ENCODE measurements around the gene NUPR2. TPM values are rescaled to one million over a fixed set of nuclear protein-coding genes. Genes with fewer than 3 reads are reported as not detected.
"Not testable (repeated sequence)": the region's sequence is repeated elsewhere in the genome, so short reads cannot be mapped to it uniquely, and the experiment has no call there.

NUPR2 gene
- total and polyA plus RNA-seq, 2 experiments from 2014 or later, result not detected

DNA sequence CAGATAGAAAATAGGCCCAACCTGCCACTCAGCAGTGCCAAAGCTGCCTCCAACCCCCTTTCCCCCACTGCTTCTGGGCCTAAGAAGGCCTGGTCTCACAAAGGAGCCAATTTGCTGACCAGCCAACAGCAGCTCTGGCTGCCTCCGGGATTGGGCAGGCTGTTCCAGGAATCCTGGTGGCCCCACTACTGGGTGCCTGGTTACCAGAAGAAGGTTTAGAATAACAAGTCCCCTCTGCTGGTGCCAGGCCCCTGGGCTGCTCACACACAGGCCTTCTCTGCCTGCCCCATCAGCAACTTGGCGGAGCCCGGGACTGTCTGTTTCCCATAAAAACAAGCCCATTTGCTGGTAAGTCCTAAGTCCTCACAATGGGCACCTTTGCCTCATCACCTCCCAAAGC lies 24.6 kb downstream of the NUPR2 start:
- Histone ChIP-seq H3K9me3 (ENCODE audit: low read depth) (no peaks in the 10 kb centered on the region), H3K27ac (no peak overlapping the region), H3K36me3 (no peaks in the 10 kb centered on the region), H3K27me3 (no peaks in the 10 kb centered on the region), H3K4me1 (ENCODE audit: low read depth) (no peaks in the 10 kb centered on the region), H3K4me3 (no peak overlapping the region)
- DNase-seq (ENCODE audit: low read depth in 1 of 2, low spot score in 1 of 2), result peak in 1 of 2 donors; percentile 8
- TF ChIP-seq, protein P1, sequence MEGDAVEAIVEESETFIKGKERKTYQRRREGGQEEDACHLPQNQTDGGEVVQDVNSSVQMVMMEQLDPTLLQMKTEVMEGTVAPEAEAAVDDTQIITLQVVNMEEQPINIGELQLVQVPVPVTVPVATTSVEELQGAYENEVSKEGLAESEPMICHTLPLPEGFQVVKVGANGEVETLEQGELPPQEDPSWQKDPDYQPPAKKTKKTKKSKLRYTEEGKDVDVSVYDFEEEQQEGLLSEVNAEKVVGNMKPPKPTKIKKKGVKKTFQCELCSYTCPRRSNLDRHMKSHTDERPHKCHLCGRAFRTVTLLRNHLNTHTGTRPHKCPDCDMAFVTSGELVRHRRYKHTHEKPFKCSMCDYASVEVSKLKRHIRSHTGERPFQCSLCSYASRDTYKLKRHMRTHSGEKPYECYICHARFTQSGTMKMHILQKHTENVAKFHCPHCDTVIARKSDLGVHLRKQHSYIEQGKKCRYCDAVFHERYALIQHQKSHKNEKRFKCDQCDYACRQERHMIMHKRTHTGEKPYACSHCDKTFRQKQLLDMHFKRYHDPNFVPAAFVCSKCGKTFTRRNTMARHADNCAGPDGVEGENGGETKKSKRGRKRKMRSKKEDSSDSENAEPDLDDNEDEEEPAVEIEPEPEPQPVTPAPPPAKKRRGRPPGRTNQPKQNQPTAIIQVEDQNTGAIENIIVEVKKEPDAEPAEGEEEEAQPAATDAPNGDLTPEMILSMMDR (IDR thresholded peaks at IDR 0.05; ENCODE audit: low read depth, low read length), result no peak

DNA sequence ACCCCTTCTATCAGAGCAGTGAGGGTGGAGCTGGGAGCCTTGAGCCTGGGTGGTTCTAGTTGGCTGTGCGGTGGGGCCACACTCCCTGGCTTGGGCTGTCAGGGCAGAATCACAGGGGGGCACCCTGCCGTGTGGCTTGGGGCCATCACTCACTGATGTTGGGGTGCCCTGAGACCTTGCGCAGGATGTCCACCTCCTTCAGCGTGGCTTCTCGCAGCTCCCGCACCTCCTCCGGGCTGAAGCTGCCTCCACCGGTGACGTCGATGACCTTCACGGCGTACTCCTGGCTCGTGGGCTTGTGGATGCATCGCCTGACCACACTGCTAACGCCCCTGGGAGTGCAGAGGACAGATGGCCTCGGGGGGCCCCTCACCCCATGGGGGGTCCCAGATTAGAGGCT lies 28.8 kb downstream of the NUPR2 start:
- H3K27ac ChIP-seq, result no peak overlapping the region
- H3K27me3 ChIP-seq, result no peaks in the 10 kb centered on the region
- no peak overlapping the region for H3K4me3 ChIP-seq
- H3K36me3 ChIP-seq, result no peaks in the 10 kb centered on the region
- TF ChIP-seq, protein P1 (IDR thresholded peaks at IDR 0.05; ENCODE audit: low read depth, low read length), result no peak
- DNase-seq (ENCODE audit: low read depth in 1 of 2, low spot score in 1 of 2), result no peak
- H3K9me3 ChIP-seq (ENCODE audit: low read depth), result no peaks in the 10 kb centered on the region
- no peaks in the 10 kb centered on the region for H3K4me1 ChIP-seq (ENCODE audit: low read depth)

DNA sequence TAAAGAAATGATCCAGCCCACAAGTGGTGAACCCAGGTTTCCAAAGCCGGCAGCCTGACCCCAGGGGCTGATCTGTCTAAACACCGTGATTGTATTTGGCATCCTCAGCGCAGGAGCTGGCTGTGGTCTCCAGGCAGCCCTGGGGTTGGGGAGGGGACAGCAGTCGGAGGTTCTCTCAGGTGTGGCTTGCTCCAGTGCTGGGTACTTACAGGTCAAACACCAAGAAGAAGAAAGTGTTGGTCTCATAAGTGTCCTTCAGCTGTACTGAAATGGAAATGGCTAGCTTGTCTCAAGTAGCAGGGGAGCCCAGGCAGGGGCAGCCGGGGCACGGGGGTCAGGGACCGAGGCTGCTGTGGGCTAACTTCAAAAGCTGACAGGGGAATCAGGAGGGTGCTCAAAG lies 29.5 kb downstream of the NUPR2 start:
- no peak for DNase-seq (ENCODE audit: low read depth in 1 of 2, low spot score in 1 of 2)
- H3K4me1 ChIP-seq (ENCODE audit: low read depth), result no peaks in the 10 kb centered on the region
- no peaks in the 10 kb centered on the region for H3K36me3 ChIP-seq
- H3K27ac ChIP-seq, result no peak overlapping the region
- H3K9me3 ChIP-seq (ENCODE audit: low read depth), result no peaks in the 10 kb centered on the region
- H3K4me3 ChIP-seq, result no peak overlapping the region
- TF ChIP-seq, protein P1 (IDR thresholded peaks at IDR 0.05; ENCODE audit: low read depth, low read length), result no peak
- no peaks in the 10 kb centered on the region for H3K27me3 ChIP-seq

DNA sequence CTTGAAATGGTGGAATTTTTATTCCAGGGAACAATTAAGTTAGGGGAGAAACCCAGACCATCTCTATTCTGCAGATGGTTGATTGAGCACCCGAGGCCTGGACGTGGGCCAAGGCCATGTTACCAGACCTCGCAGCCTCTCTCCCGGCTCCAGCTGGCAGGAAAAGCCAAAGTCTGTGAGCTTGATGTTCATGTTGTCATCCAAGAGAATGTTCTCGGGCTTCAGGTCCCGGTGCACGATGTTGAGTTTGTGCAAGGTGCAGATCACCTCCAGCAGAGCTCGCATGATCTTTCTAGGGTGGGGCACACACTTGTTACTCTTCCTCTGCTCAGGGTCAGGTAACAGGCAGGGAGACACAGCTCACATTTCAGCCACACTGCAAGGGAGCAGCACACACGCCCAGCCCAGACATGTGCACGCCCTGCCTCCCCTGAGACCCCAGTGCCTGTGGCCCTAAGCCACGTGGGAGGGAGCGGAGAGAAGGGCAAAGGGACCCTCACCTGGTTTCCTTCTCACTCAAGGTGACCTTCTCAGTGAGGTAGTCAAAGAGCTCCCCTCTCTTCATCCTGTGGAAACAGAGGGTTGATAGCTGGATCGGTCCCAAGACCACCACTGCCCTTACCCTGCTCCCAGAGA lies 32.9 kb downstream of the NUPR2 start:
- no peaks in the 10 kb centered on the region for H3K9me3 ChIP-seq (ENCODE audit: low read depth)
- no peak overlapping the region for H3K27ac ChIP-seq
- no peaks in the 10 kb centered on the region for H3K27me3 ChIP-seq
- no peaks in the 10 kb centered on the region for H3K4me1 ChIP-seq (ENCODE audit: low read depth)
- TF ChIP-seq, protein P1 (IDR thresholded peaks at IDR 0.05; ENCODE audit: low read depth, low read length), result no peak
- DNase-seq (ENCODE audit: low read depth in 1 of 2, low spot score in 1 of 2), result no peak
- no peak overlapping the region for H3K4me3 ChIP-seq
- no peaks in the 10 kb centered on the region for H3K36me3 ChIP-seq

DNA sequence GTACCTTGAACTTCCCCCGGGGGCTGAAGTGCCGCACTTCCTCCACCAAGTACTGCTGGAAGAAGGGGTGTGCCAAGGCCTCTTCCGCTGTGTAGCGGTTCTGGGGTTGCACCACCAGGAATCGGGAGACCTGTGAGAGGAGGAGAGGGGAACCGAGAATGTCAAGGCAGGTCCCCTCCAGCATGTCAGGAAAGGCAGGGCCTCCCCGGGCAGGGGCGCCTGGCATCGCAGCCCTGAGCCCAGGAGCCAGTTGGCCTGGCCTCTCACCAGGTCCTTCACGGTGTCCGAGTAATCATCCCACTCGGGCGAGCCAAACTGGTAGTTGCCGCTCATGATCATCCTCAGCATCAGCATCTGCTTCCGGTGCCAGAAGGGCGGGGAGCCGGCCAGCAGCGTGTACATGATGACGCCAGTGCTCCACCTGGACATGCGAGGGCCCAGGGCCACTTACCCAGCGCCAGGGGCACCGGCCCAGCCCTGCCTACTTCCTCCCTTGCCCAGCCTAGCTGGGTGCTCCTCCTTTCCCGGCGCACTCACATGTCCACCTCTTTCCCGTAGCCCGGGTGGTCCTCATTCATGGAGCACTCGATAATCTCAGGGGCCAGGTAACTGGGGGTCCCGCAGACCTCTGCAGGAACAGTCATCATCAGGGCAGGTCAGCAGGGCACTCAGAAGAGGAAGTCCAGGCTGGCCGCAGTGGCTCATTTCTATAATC lies 34.4 kb downstream of the NUPR2 start:
- no peaks in the 10 kb centered on the region for H3K9me3 ChIP-seq (ENCODE audit: low read depth)
- H3K27me3 ChIP-seq, result no peaks in the 10 kb centered on the region
- no peak overlapping the region for H3K27ac ChIP-seq
- TF ChIP-seq, protein P1 (IDR thresholded peaks at IDR 0.05; ENCODE audit: low read depth, low read length), result no peak
- H3K4me3 ChIP-seq, result no peak overlapping the region
- H3K36me3 ChIP-seq, result no peaks in the 10 kb centered on the region
- no peaks in the 10 kb centered on the region for H3K4me1 ChIP-seq (ENCODE audit: low read depth)
- DNase-seq (ENCODE audit: low read depth in 1 of 2, low spot score in 1 of 2), result no peak

DNA sequence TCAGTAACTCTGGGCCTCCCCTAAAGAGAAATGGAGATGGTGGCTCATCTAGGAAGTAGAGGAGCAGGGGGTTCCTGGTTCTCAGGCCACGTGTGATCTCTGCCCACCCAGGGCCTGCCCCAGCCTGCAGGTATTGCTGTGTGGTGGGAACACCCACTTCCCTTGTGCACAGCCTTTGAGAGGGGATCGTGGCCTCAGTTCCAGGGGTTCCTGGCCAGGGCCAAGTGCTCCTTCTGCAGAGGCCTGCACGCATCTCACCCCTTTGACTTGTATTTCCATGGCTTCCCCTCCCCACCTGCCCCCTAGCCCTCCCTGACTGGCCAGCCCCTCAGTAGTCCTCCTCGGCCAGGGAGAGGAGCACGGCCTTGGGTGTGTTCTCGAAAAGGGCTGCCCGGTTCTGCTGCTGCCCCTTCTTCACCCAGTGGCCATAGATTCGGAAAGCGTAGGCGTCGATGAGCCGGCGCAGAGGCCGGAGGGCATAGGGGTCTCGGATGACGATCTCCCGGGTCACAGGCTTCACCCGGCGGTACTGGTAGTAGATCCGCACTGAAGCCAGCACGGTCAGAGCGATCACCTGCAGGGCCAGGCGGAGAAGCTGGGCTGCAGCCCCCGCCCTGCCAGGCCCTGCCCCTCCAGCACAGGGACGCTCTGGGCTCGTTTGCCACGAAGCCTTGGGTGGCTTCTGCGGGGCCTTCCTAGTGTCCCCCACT lies 35.3 kb downstream of the NUPR2 start:
- not testable (repeated sequence) for H3K36me3 ChIP-seq; H3K27ac ChIP-seq; H3K27me3 ChIP-seq; DNase-seq (ENCODE audit: low read depth in 1 of 2, low spot score in 1 of 2); H3K9me3 ChIP-seq (ENCODE audit: low read depth); H3K4me1 ChIP-seq (ENCODE audit: low read depth); H3K4me3 ChIP-seq
